HL-60 (cell line): Measurements from ENCODE around the gene FGD6.

Experiments
- POLR2AphosphoS5 ChIP-seq: IDR thresholded peaks from 2 replicates; pipeline ENCODE4 v1.6.1; 2012; ENCODE audit warnings: low read depth
- SPI1 ChIP-seq: IDR thresholded peaks from 2 replicates; pipeline ENCODE4 v1.6.1; 2012; ENCODE audit warnings: low read depth, mild to moderate bottlenecking, borderline replicate concordance
- TF ChIP-seq, protein P1 (sequence below): IDR thresholded peaks from one replicate; pipeline ENCODE4 v1.5.1; 2011; ENCODE audit warnings: low read length, control low read depth, inconsistent platforms; ENCODE audit not compliant: insufficient read depth
- TF ChIP-seq, protein P2 (sequence below): IDR thresholded peaks from 2 replicates; pipeline ENCODE4 v1.6.1; 2012; ENCODE audit warnings: low read depth; ENCODE audit not compliant: insufficient replicate concordance

DNA sequence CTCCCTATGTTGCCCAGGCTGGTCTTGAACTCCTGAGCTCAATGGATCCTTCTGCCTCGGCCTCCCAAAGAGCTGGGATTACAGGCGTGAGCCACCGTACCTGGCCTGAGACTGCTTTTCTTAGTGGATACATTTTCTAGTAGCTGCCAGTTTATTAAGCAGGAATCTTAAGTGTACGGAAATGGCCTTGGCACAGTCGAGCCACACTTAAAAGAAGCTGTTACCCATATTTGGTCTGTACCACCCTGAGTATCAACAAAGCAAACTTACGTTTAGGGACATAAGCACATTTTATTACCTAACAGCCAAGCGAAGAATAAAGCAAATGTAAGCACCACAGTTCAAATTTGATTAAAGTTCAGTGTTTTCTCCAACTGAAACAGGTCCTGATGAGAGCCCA is 93.2 kb downstream of the FGD6 start:
- TF ChIP-seq, protein P1, sequence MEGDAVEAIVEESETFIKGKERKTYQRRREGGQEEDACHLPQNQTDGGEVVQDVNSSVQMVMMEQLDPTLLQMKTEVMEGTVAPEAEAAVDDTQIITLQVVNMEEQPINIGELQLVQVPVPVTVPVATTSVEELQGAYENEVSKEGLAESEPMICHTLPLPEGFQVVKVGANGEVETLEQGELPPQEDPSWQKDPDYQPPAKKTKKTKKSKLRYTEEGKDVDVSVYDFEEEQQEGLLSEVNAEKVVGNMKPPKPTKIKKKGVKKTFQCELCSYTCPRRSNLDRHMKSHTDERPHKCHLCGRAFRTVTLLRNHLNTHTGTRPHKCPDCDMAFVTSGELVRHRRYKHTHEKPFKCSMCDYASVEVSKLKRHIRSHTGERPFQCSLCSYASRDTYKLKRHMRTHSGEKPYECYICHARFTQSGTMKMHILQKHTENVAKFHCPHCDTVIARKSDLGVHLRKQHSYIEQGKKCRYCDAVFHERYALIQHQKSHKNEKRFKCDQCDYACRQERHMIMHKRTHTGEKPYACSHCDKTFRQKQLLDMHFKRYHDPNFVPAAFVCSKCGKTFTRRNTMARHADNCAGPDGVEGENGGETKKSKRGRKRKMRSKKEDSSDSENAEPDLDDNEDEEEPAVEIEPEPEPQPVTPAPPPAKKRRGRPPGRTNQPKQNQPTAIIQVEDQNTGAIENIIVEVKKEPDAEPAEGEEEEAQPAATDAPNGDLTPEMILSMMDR: no peak
- TF ChIP-seq POLR2AphosphoS5 (no peak), SPI1 (no peak)
- TF ChIP-seq, protein P2, sequence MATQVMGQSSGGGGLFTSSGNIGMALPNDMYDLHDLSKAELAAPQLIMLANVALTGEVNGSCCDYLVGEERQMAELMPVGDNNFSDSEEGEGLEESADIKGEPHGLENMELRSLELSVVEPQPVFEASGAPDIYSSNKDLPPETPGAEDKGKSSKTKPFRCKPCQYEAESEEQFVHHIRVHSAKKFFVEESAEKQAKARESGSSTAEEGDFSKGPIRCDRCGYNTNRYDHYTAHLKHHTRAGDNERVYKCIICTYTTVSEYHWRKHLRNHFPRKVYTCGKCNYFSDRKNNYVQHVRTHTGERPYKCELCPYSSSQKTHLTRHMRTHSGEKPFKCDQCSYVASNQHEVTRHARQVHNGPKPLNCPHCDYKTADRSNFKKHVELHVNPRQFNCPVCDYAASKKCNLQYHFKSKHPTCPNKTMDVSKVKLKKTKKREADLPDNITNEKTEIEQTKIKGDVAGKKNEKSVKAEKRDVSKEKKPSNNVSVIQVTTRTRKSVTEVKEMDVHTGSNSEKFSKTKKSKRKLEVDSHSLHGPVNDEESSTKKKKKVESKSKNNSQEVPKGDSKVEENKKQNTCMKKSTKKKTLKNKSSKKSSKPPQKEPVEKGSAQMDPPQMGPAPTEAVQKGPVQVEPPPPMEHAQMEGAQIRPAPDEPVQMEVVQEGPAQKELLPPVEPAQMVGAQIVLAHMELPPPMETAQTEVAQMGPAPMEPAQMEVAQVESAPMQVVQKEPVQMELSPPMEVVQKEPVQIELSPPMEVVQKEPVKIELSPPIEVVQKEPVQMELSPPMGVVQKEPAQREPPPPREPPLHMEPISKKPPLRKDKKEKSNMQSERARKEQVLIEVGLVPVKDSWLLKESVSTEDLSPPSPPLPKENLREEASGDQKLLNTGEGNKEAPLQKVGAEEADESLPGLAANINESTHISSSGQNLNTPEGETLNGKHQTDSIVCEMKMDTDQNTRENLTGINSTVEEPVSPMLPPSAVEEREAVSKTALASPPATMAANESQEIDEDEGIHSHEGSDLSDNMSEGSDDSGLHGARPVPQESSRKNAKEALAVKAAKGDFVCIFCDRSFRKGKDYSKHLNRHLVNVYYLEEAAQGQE: no peak
